Calu3 (cell line): ENCODE results near the gene TSHZ2. TPM values are rescaled to one million over a fixed set of nuclear protein-coding genes. Genes with fewer than 3 reads are reported as not detected.

Source experiments
- BruUV-seq: library from RNA; stranded (reverse); fragments of 400-500 nt; replicated peaks from 2 replicates; lab custom pipeline; 2021; lab: Mats Ljungman, UMichigan
- CTCF ChIA-PET: fragments of 300-600 bp; sonication (Branson Sonifier 250); formaldehyde crosslinking; loops from one replicate; lab custom pipeline; 2022; ENCODE audit warnings: antibody characterized with exemption; lab: Charles Lee
- DNase-seq: peaks from one replicate; pipeline ENCODE4 v3.0.0; 2022
- H3K27ac Mint-ChIP-seq: one replicate; pipeline ENCODE4 v1.8.0; 2022; ENCODE audit warnings: mixed read lengths; ENCODE audit not compliant: unreplicated experiment
- H3K27me3 Mint-ChIP-seq: one replicate; pipeline ENCODE4 v1.8.0; 2022; ENCODE audit warnings: mixed read lengths; ENCODE audit not compliant: unreplicated experiment
- H3K36me3 Mint-ChIP-seq: one replicate; pipeline ENCODE4 v1.8.0; 2022; ENCODE audit warnings: mild to moderate bottlenecking, moderate library complexity, mixed read lengths; ENCODE audit not compliant: insufficient read depth, unreplicated experiment
- H3K4me1 Mint-ChIP-seq: one replicate; pipeline ENCODE4 v1.8.0; 2022; ENCODE audit warnings: mild to moderate bottlenecking, low read depth, mixed read lengths; ENCODE audit not compliant: unreplicated experiment
- H3K4me3 Mint-ChIP-seq: one replicate; pipeline ENCODE4 v1.8.0; 2022; ENCODE audit warnings: mild to moderate bottlenecking, low read depth, moderate library complexity, mixed read lengths; ENCODE audit not compliant: unreplicated experiment
- H3K9me3 Mint-ChIP-seq: one replicate; pipeline ENCODE4 v1.8.0; 2022; ENCODE audit warnings: low read depth, mixed read lengths; ENCODE audit not compliant: unreplicated experiment
- CTCF ChIP-seq: fragments of 200-600 bp; IDR thresholded peaks from one replicate; pipeline ENCODE4 v1.8.0; 2022; ENCODE audit warnings: antibody characterized with exemption; ENCODE audit not compliant: unreplicated experiment
- intact Hi-C: fragments of 100-400 bp; cut with micrococcal nuclease; formaldehyde crosslinking; loops from one replicate; pipeline ENCODE4 v1.10.0; 2022; ENCODE audit not compliant: unreplicated experiment
- total RNA-seq: library from RNA; stranded (reverse); gene quantifications from 2 replicates; pipeline ENCODE4 v1.2.3, GENCODE V29; 2022

TSHZ2 gene
- total RNA-seq, 1 experiment from 2014 or later = not detected

DNA sequence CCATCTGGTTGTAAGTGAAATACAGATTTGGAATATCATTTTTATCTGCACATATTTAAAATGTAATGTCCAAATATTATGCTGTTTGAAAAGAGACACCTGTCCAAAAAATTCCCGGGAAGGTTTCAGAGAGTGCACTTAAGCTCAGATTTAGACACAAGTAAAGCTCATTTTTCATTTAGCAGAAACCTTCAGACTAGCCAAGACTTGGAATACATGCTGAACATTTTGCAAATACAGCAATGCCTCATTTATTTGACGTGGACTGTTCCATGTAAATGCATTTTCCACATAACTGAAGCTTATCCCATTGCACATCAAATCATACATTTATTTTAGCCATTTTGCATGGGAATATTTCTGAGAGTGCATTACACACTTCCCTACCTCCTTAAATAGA is 340.8 kb downstream of the TSHZ2 start:
- Mint-ChIP-seq H3K36me3 (no peaks in the 10 kb centered on the region), H3K27me3 (peaks cover 79% of the 10 kb centered on the region), H3K4me3 (no peak overlapping the region), H3K9me3 (no peaks in the 10 kb centered on the region), H3K4me1 (no peaks in the 10 kb centered on the region), H3K27ac (no peak overlapping the region)
- DNase-seq = no peak
- CTCF ChIA-PET = no interaction called here
- TF ChIP-seq CTCF = no peak
- BruUV-seq = no TSS peak
- intact Hi-C loops = no loop called here

DNA sequence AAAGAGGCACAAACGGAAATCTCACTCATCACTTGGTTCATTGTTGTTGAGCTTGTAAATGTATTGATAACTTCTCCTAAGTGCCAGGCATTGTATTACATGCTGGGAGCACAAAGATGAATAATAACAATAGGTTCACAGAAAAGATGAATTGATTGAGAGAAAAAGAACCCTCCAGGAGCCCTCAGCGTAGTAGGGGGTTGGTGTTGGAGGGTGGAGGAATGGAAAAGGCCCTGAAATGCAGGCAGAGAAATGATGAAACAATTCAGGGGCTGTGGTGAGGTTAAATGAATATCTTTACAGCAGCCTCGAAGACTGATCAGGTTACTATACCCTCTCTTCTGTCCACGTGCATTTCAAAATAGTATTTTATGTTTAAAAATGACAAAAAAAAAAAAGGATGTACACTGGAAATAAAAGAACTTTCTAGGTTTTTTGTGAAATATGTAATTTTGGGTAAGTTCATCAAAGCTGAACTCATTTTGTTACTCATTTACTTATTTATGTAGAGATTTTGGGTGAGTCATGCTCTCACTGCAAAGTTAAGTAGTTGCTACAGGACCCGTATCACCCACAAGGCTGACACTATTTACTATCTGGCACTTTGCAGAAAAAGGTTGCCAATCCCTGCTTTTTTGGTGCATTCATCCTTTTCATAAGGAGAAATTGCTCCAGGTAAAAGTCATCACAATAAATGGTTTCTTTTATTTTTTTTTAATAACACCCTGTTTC is 344.2 kb downstream of the TSHZ2 start:
- H3K27me3 Mint-ChIP-seq = peaks cover 72% of the 10 kb centered on the region
- CTCF ChIA-PET = interaction anchor here (0.6 to 1.2 kb wide), 7 partner anchors 9 to 833 kb away, joined by 3 to 9 read pairs (median 4); no protein-coding TSS in a partner anchor

DNA sequence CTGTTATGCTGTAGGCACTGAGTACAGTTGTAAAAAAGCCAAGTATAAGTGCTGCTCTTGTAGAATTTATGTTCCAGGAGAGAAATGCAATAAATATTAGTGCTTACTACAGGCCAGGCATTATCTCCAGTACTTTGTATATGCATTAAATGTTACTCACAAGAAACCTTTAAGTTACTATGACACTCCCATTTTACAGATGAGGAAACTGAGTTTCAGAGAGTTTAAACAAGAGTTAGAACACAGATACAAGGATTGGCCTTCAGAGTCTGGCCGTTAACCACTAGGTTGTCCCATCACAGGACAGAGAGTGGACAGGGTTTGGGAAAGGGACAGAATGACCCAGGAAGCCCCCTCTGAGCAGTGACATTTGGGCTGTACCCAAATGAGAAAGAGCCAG is 347.0 kb downstream of the TSHZ2 start:
- BruUV-seq = no TSS peak
- CTCF ChIA-PET = no interaction called here
- intact Hi-C loops = no loop called here
- H3K36me3 Mint-ChIP-seq = no peaks in the 10 kb centered on the region
- H3K9me3 Mint-ChIP-seq = no peaks in the 10 kb centered on the region
- H3K4me3 Mint-ChIP-seq = no peak overlapping the region
- no peaks in the 10 kb centered on the region for H3K4me1 Mint-ChIP-seq
- no peak for DNase-seq
- peaks cover 63% of the 10 kb centered on the region for H3K27me3 Mint-ChIP-seq
- H3K27ac Mint-ChIP-seq = no peak overlapping the region
- no peak for TF ChIP-seq CTCF

More for the DNA sequence above, 344.2 kb downstream of the TSHZ2 start:
- H3K4me1 Mint-ChIP-seq = no peaks in the 10 kb centered on the region
- H3K4me3 Mint-ChIP-seq = no peak overlapping the region
- no peak overlapping the region for H3K27ac Mint-ChIP-seq
- H3K9me3 Mint-ChIP-seq = no peaks in the 10 kb centered on the region
- TF ChIP-seq CTCF = no peak
- H3K36me3 Mint-ChIP-seq = no peaks in the 10 kb centered on the region
- no peak for DNase-seq
- BruUV-seq = no TSS peak
- intact Hi-C loops = no loop called here

DNA sequence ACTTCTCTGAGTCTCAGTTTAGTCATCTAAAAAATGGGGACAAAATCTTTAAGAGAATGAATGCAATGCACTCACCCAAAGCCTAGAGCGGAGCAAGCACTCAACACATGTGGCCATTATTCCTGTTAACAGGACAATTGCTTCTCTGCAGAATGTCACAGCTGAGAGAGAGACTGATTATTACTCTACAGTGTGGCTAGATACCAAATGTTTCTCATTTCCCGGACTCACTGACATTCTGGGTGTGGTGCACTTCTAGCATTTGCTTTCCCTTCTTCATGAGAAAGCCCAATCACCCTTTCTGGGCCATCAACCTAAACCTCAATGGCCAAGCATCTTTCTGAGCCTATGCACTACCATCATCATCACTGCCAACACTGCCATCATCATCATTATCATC is 347.6 kb downstream of the TSHZ2 start:
- H3K36me3 Mint-ChIP-seq = no peaks in the 10 kb centered on the region
- CTCF ChIA-PET = no interaction called here
- no peak overlapping the region for H3K4me3 Mint-ChIP-seq
- BruUV-seq = no TSS peak
- H3K27me3 Mint-ChIP-seq = peaks cover 67% of the 10 kb centered on the region
- H3K4me1 Mint-ChIP-seq = no peaks in the 10 kb centered on the region
- TF ChIP-seq CTCF = no peak
- H3K9me3 Mint-ChIP-seq = no peaks in the 10 kb centered on the region
- no peak for DNase-seq
- H3K27ac Mint-ChIP-seq = no peak overlapping the region
- intact Hi-C loops = no loop called here
